GM23338 (cell line): ENCODE measurements around the gene PARP8. TPM values are rescaled to one million over a fixed set of nuclear protein-coding genes. Genes with fewer than 3 reads are reported as not detected.

Source experiments
- ATAC-seq: fragments of 200-7000 bp; cut with Tn5 transposase; 3 replicates; pipeline ENCODE4 v1.9.1; 2020
- DNase-seq: peaks from one replicate; pipeline ENCODE4 v3.0.0-alpha.2; 2015; ENCODE audit warnings: low spot score
- H2AFZ ChIP-seq: fragments of 200-600 bp; sonication (generic); 2 replicates; pipeline ENCODE4 v1.8.0; 2016; ENCODE audit warnings: antibody characterized with exemption, mild to moderate bottlenecking, moderate library complexity
- H3F3A ChIP-seq: fragments of 200-600 bp; sonication (generic); replicated peaks from 2 replicates; pipeline ENCODE4 v1.8.0; 2017; ENCODE audit warnings: antibody characterized with exemption, mixed run types, low read depth
- H3K27ac ChIP-seq: fragments of 200-600 bp; sonication (generic); 2 replicates; pipeline ENCODE4 v1.6.1; 2016; ENCODE audit warnings: low read depth
- H3K27me3 ChIP-seq: fragments of 200-600 bp; sonication (generic); 2 replicates; pipeline ENCODE4 v1.8.0; 2016; ENCODE audit warnings: mild to moderate bottlenecking, mixed run types, moderate library complexity; ENCODE audit not compliant: insufficient read depth
- H3K36me3 ChIP-seq: fragments of 200-600 bp; sonication (generic); 2 replicates; pipeline ENCODE4 v1.8.0; 2016; ENCODE audit warnings: mild to moderate bottlenecking; ENCODE audit not compliant: insufficient read depth
- H3K4me1 ChIP-seq: fragments of 200-600 bp; sonication (generic); 2 replicates; pipeline ENCODE4 v1.8.0; 2016; ENCODE audit warnings: mild to moderate bottlenecking, moderate library complexity; ENCODE audit not compliant: insufficient read depth
- H3K4me2 ChIP-seq: fragments of 200-600 bp; sonication (generic); 2 replicates; pipeline ENCODE4 v1.7.1; 2017; ENCODE audit warnings: mixed run types
- H3K4me3 ChIP-seq: fragments of 200-600 bp; sonication (generic); 2 replicates; pipeline ENCODE4 v1.6.1; 2016; ENCODE audit warnings: mixed run types
- H3K79me2 ChIP-seq: fragments of 200-600 bp; sonication (generic); replicated peaks from 2 replicates; pipeline ENCODE4 v1.8.0; 2017; ENCODE audit warnings: mild to moderate bottlenecking; ENCODE audit not compliant: insufficient read depth
- H3K9me2 ChIP-seq: fragments of 200-600 bp; sonication (generic); 2 replicates; pipeline ENCODE4 v1.8.0; 2017; ENCODE audit not compliant: insufficient read depth
- H4K20me1 ChIP-seq: fragments of 200-600 bp; sonication (generic); replicated peaks from 2 replicates; pipeline ENCODE4 v1.8.0; 2017; ENCODE audit warnings: mild to moderate bottlenecking; ENCODE audit not compliant: insufficient read depth
- H3K27ac Mint-ChIP-seq: 2 replicates; pipeline ENCODE4 v1.8.0; 2020; ENCODE audit warnings: inconsistent platforms, mild to moderate bottlenecking, moderate library complexity, mixed read lengths
- H3K27me3 Mint-ChIP-seq: 3 replicates; pipeline ENCODE4 v1.8.0; 2022; ENCODE audit warnings: low read depth, mild to moderate bottlenecking, moderate library complexity, mixed read lengths, inconsistent platforms; ENCODE audit not compliant: insufficient read depth, poor library complexity
- H3K36me3 Mint-ChIP-seq: 3 replicates; pipeline ENCODE4 v1.8.0; 2021; ENCODE audit warnings: low read depth, mild to moderate bottlenecking, inconsistent platforms, moderate library complexity, mixed read lengths
- H3K4me1 Mint-ChIP-seq: 3 replicates; pipeline ENCODE4 v1.8.0; 2020; ENCODE audit warnings: mild to moderate bottlenecking, inconsistent platforms, mixed read lengths
- H3K4me3 Mint-ChIP-seq: 3 replicates; pipeline ENCODE4 v1.8.0; 2021; ENCODE audit warnings: moderate library complexity, mild to moderate bottlenecking, inconsistent platforms, mixed read lengths
- H3K9me3 Mint-ChIP-seq: 3 replicates; pipeline ENCODE4 v1.8.0; 2020; ENCODE audit warnings: moderate library complexity, mild to moderate bottlenecking, inconsistent platforms, mixed read lengths
- CREB1 ChIP-seq: fragments of 250-450 bp; sonication (Bioruptor Pico); IDR thresholded peaks from 2 replicates; pipeline ENCODE4 v1.5.0; 2020; ENCODE audit warnings: low read depth, mild to moderate bottlenecking, moderate library complexity
- CTCF ChIP-seq, 2 experiments: fragments of 200-600 bp in 1 of 2; sonication (generic) in 1 of 2; conservative IDR thresholded peaks; 2 replicates each; pipeline versions ENCODE4 v1.5.1 to v1.6.1; 2016 to 2017; ENCODE audit warnings: antibody characterized with exemption in 2 of 2, low read depth in 2 of 2, mild to moderate bottlenecking in 2 of 2, moderate library complexity in 1 of 2
- EZH2 ChIP-seq: fragments of 200-600 bp; sonication (generic); IDR thresholded peaks from one replicate; pipeline ENCODE4 v1.8.0; 2017; ENCODE audit warnings: antibody characterized with exemption, mild to moderate bottlenecking, low read depth; ENCODE audit not compliant: unreplicated experiment
- EZH2phosphoT487 ChIP-seq: fragments of 200-600 bp; sonication (generic); IDR thresholded peaks from one replicate; pipeline ENCODE4 v1.8.1; 2018; ENCODE audit warnings: antibody characterized with exemption; ENCODE audit not compliant: unreplicated experiment
- JUNB ChIP-seq: IDR thresholded peaks from one replicate; pipeline ENCODE4 v1.6.1; 2016; ENCODE audit warnings: antibody characterized with exemption; ENCODE audit not compliant: unreplicated experiment
- NANOG ChIP-seq: IDR thresholded peaks from 2 replicates; pipeline ENCODE4 v1.6.1; 2016; ENCODE audit warnings: antibody characterized with exemption, borderline replicate concordance
- POLR2AphosphoS5 ChIP-seq: IDR thresholded peaks from 2 replicates; pipeline ENCODE4 v1.6.1; 2016; ENCODE audit warnings: antibody characterized with exemption, low read depth
- REST ChIP-seq: IDR thresholded peaks from one replicate; pipeline ENCODE4 v1.6.1; 2018; ENCODE audit warnings: antibody characterized with exemption; ENCODE audit not compliant: unreplicated experiment
- STAT1 ChIP-seq: IDR thresholded peaks from one replicate; pipeline ENCODE4 v1.6.1; 2016; ENCODE audit warnings: antibody characterized with exemption; ENCODE audit not compliant: unreplicated experiment
- ZNF114 ChIP-seq: fragments of 250-450 bp; sonication (Bioruptor Pico); IDR thresholded peaks from 2 replicates; pipeline ENCODE4 v1.5.0; 2020; ENCODE audit warnings: mild to moderate bottlenecking, moderate library complexity
- ZNF331 ChIP-seq: fragments of 250-450 bp; sonication (Bioruptor Pico); IDR thresholded peaks from 2 replicates; pipeline ENCODE4 v1.5.0; 2020; ENCODE audit warnings: low read depth, mild to moderate bottlenecking, moderate library complexity
- polyA plus RNA-seq: library from polyadenylated mRNA; unstranded; fragments of >200 nt; fragmentation: Nextera tagmentation; extraction: Ambion mirVana; gene quantifications from 2 replicates; pipeline ENCODE4 v1.2.1, GENCODE V29; 2016
- total RNA-seq: library from RNA; depleted of rRNA; stranded (reverse); fragments of >200 nt; shearing (Covaris generic); gene quantifications from 2 replicates; pipeline ENCODE4 v1.2.3, GENCODE V29; 2014
- TF ChIP-seq, protein P1 (sequence below): fragments of 250-450 bp; sonication (Bioruptor Pico); IDR thresholded peaks from 2 replicates; pipeline ENCODE4 v1.5.0; 2020; ENCODE audit warnings: mild to moderate bottlenecking, moderate library complexity
- TF ChIP-seq, protein P2 (sequence below): IDR thresholded peaks from 2 replicates; pipeline ENCODE4 v1.6.1; 2016; ENCODE audit warnings: antibody characterized with exemption

The PARP8 gene
- total and polyA plus RNA-seq, 2 experiments from 2014 or later, result 13.0 to 25.0 TPM

DNA sequence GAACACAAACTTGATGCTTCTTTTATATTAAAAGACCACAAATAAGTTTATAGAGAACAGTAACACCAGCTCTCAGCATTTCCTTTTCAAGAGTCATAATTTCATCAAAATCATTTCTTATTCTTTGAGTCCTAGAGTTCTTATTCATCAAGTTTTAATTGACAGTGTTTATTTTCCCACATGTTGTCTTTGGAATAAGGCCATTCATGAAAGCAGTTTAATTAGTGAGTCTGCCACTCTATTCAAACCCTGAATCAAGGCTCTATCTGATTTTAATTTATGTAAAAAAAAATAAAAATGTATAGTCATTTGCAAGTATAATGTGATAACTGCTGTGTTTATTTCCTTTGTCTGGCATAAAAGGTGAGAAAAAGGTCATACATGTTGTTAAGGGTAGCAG, 176.7 kb downstream of the PARP8 start:
- Mint-ChIP-seq H3K9me3 (no peaks in the 10 kb centered on the region; the same call in 2 of the 3 replicates), H3K4me1 (no peaks in the 10 kb centered on the region; the same call in 2 of the 3 replicates), H3K36me3 (0 out of 3 replicates have a peak, but pooled peaks cover 4% of the 10 kb centered on the region), H3K27me3 (no peaks in the 10 kb centered on the region), H3K27ac (no peak overlapping the region), H3K4me3 (no peak overlapping the region)
- Histone ChIP-seq H3K27ac (no peak overlapping the region), H3K4me3 (no peak overlapping the region), H3K9me2 (no peaks in the 10 kb centered on the region), H3K36me3 (no peaks in the 10 kb centered on the region; the same call in 1 of the 2 replicates), H3K4me2 (no peak overlapping the region), H3K79me2 (no peaks in the 10 kb centered on the region), H2AFZ (no peak overlapping the region), H3F3A (no peaks in the 10 kb centered on the region), H3K27me3 (no peaks in the 10 kb centered on the region), H4K20me1 (no peaks in the 10 kb centered on the region), H3K4me1 (no peaks in the 10 kb centered on the region)
- ATAC-seq, result no peak
- no peak for DNase-seq
- TF ChIP-seq CTCF (conservative IDR thresholded peaks at IDR 0.05; ENCODE audit: low read depth in 2 of 2) (no peak), REST (no peak), POLR2AphosphoS5 (no peak), EZH2phosphoT487 (no peak), CREB1 (no peak), JUNB (no peak), ZNF114 (CRISPR knock-in tag) (no peak), NANOG (no peak), EZH2 (no peak), ZNF331 (no peak), STAT1 (no peak)
- TF ChIP-seq, protein P1, sequence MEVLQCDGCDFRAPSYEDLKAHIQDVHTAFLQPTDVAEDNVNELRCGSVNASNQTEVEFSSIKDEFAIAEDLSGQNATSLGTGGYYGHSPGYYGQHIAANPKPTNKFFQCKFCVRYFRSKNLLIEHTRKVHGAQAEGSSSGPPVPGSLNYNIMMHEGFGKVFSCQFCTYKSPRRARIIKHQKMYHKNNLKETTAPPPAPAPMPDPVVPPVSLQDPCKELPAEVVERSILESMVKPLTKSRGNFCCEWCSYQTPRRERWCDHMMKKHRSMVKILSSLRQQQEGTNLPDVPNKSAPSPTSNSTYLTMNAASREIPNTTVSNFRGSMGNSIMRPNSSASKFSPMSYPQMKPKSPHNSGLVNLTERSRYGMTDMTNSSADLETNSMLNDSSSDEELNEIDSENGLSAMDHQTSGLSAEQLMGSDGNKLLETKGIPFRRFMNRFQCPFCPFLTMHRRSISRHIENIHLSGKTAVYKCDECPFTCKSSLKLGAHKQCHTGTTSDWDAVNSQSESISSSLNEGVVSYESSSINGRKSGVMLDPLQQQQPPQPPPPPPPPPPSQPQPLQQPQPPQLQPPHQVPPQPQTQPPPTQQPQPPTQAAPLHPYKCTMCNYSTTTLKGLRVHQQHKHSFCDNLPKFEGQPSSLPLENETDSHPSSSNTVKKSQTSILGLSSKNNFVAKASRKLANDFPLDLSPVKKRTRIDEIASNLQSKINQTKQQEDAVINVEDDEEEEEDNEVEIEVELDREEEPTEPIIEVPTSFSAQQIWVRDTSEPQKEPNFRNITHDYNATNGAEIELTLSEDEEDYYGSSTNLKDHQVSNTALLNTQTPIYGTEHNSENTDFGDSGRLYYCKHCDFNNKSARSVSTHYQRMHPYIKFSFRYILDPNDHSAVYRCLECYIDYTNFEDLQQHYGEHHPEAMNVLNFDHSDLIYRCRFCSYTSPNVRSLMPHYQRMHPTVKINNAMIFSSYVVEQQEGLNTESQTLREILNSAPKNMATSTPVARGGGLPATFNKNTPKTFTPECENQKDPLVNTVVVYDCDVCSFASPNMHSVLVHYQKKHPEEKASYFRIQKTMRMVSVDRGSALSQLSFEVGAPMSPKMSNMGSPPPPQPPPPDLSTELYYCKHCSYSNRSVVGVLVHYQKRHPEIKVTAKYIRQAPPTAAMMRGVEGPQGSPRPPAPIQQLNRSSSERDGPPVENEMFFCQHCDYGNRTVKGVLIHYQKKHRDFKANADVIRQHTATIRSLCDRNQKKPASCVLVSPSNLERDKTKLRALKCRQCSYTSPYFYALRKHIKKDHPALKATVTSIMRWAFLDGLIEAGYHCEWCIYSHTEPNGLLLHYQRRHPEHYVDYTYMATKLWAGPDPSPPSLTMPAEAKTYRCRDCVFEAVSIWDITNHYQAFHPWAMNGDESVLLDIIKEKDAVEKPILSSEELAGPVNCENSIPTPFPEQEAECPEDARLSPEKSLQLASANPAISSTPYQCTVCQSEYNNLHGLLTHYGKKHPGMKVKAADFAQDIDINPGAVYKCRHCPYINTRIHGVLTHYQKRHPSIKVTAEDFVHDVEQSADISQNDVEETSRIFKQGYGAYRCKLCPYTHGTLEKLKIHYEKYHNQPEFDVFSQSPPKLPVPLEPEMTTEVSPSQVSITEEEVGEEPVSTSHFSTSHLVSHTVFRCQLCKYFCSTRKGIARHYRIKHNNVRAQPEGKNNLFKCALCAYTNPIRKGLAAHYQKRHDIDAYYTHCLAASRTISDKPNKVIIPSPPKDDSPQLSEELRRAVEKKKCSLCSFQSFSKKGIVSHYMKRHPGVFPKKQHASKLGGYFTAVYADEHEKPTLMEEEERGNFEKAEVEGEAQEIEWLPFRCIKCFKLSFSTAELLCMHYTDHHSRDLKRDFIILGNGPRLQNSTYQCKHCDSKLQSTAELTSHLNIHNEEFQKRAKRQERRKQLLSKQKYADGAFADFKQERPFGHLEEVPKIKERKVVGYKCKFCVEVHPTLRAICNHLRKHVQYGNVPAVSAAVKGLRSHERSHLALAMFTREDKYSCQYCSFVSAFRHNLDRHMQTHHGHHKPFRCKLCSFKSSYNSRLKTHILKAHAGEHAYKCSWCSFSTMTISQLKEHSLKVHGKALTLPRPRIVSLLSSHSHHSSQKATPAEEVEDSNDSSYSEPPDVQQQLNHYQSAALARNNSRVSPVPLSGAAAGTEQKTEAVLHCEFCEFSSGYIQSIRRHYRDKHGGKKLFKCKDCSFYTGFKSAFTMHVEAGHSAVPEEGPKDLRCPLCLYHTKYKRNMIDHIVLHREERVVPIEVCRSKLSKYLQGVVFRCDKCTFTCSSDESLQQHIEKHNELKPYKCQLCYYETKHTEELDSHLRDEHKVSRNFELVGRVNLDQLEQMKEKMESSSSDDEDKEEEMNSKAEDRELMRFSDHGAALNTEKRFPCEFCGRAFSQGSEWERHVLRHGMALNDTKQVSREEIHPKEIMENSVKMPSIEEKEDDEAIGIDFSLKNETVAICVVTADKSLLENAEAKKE (CRISPR knock-in tag), result no peak
- TF ChIP-seq, protein P2, sequence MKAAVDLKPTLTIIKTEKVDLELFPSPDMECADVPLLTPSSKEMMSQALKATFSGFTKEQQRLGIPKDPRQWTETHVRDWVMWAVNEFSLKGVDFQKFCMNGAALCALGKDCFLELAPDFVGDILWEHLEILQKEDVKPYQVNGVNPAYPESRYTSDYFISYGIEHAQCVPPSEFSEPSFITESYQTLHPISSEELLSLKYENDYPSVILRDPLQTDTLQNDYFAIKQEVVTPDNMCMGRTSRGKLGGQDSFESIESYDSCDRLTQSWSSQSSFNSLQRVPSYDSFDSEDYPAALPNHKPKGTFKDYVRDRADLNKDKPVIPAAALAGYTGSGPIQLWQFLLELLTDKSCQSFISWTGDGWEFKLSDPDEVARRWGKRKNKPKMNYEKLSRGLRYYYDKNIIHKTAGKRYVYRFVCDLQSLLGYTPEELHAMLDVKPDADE, result no peak
